ENCODE measurements around the gene RNF151.

DNA sequence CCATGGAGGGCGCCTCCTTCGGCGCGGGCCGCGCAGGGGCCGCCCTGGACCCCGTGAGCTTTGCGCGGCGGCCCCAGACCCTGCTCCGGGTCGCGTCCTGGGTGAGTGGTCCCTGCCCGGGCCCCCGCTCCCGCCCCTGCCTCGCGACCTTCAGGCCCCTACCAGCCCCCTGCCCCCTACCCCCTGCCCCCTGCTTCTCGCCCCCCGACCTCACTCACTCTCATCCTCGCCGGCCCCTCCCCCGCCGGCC, 23.4 kb downstream of the RNF151 start:
- TF ChIP-seq, protein P1, sequence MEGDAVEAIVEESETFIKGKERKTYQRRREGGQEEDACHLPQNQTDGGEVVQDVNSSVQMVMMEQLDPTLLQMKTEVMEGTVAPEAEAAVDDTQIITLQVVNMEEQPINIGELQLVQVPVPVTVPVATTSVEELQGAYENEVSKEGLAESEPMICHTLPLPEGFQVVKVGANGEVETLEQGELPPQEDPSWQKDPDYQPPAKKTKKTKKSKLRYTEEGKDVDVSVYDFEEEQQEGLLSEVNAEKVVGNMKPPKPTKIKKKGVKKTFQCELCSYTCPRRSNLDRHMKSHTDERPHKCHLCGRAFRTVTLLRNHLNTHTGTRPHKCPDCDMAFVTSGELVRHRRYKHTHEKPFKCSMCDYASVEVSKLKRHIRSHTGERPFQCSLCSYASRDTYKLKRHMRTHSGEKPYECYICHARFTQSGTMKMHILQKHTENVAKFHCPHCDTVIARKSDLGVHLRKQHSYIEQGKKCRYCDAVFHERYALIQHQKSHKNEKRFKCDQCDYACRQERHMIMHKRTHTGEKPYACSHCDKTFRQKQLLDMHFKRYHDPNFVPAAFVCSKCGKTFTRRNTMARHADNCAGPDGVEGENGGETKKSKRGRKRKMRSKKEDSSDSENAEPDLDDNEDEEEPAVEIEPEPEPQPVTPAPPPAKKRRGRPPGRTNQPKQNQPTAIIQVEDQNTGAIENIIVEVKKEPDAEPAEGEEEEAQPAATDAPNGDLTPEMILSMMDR (IDR thresholded peaks at IDR 0.05; ENCODE audit: low read length): no peak
- TF ChIP-seq EZH2 (optimal IDR thresholded peaks at IDR 0.05; ENCODE audit: low read depth, low read length) (no peak), EZH2phosphoT487 (IDR thresholded peaks at IDR 0.05; ENCODE audit: low read length) (no peak)

Data from MM.1S (cell line).